ENCODE data around the gene DOCK2.

GRCh38 chr5:169988206-169988605 lies 351.1 kb downstream of the DOCK2 start:
- TF ChIP-seq CTCF (IDR thresholded peaks at IDR 0.05) (no peak), EZH2 (IDR thresholded peaks at IDR 0.05; ENCODE audit: borderline replicate concordance, insufficient read depth, low read depth, low read length, poor library complexity, severe bottlenecking) (no peak)
